HG02623 (cell line): ENCODE data around the gene MAPK7.

Source experiments
- ATAC-seq: cut with Tn5 transposase; IDR thresholded peaks from one replicate; pipeline ENCODE4 v1.9.1; 2021; ENCODE audit warnings: moderate library complexity; ENCODE audit not compliant: unreplicated experiment

MAPK7 gene

DNA sequence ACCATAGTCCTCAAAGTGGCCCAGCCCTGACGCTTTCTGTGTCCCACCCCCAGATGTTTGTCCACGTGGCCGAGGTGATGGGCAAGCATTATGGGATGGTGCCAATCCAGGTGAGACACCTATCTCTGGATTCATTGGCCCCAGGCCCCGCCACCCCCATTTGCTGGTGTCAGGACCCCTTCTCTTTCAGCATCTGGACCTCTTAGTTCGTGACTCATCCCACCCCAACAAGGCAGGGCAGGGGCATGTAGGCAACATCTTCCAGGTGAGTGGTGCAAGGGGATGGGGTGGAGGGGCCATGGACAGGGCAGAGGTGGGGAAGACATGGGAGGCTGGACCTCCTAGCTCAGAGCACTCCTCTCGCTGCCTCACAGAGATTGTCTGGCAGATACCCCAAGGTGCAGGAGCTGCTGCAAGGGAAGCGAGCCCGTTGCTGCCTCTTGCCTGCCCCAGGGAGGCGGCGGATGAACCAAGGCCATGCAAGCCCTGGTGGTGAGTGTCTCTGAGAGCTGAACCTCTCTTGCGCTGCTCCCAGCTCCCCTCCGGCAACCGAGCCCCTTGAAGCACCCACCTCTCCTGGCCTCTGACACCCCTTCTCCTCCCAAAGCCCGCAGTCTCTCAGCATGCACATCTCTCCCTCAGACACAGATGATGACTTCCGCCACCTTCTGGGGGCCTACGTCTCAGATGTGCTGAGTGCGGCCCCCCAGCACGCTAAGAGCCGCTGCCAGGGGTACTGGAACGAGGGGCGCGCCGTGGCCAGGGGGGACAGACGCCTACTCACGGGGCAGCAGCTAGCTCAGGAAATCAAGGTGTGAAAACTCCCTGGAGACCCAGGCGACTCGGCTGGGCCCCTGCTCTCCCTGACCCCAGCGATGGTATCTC, 36.3 kb downstream of the MAPK7 start:
- ATAC-seq: no peak

DNA sequence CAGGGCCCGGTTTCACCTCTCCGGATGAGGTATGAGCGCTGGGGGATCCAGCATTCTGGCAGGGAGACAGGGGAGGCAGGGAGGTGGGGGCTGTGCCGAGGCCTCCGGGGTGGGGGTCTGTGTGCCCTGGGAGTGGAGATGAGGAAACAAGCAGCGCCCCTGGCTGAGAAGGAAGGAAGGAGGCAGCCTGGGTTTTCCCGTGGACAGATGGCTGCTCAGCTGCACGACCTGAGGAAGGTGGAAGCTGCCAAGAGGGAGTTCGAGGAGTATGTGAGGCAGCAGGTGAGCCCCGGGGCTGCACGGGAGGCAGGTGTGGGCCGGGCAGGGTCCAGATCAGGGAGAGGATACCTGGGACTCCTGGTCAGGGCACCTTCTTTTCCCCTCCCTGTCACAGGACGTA, 37.0 kb downstream of the MAPK7 start:
- no peak for ATAC-seq

DNA sequence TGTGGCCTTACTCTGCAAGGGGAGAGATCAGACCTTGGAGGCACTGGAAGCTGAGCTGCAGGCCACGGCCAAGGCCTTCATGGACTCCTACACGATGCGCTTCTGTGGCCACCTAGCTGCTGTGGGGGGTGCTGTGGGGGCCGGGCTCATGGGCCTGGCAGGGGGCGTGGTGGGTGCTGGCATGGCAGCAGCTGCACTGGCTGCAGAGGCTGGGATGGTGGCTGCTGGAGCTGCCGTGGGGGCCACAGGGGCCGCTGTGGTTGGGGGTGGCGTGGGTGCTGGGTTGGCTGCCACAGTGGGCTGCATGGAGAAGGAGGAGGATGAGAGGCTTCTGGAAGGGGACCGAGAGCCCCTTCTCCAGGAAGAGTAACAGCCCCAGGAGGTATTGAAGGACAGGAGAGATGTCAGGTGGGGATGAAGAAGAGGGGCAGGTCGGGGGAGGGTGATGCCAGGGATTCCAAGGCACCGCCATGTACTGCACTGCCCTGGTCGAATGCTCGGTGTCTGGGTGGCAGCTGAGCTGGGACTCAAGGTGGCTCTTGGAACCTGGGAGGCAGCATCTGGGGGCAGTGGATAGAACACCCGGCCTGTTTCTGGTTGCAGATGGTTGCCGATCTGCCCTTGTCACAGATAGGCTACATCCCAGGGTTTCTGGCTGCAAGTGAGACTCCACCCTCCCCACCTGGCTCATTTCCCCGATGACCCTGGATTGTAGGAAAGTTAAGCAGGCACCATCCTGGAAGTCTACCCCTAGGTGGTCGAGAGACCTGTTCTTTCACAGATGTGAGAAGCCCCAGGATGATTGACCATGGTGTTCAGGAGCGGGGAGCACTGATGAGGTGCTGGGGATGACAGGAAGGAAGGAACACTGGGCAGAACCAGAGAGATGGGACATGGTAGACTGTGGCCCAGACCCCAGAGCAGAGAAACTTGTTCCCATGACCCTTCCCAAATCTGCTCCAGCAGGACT, 37.8 kb downstream of the MAPK7 start:
- no peak for ATAC-seq

- ATAC-seq: no peak
Observed at GRCh38 chr17:19417611-19418010, 39.3 kb downstream of the MAPK7 start.

DNA sequence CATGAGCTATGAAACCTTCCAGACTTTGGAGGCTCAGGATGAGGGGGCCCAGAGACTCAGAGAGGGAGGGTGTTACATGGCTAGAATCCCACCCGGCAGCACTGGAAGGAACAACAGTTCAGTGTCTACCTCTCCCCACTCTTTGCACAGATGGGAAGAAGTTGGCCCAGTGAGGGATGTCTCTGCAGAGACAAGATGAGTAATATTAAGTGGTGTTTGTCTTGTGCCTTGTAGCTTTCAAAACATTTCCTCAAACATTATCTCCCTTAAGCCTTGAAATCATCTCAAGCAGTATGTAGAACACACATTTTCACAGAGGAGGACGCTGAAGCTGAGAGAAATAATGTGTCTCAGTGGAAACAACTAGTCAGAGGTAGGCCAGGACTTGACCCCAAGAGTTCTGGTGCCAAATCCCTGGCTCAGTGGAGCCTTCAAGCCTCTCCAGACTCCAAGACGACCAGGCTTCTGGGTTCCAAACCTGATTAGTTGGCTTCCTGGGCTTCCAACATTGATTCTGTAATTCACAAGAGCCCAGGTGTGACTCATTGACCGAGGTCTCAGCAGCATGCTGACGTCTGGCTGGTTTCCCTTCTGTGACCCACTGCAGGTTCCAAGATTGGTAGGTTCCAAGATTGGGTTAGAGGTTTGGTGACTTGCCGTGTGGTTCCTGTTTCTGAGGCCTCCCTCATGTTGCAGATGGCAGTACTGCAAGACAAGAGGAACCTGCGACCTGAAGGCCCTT, 40.1 kb downstream of the MAPK7 start:
- ATAC-seq: no peak

DNA sequence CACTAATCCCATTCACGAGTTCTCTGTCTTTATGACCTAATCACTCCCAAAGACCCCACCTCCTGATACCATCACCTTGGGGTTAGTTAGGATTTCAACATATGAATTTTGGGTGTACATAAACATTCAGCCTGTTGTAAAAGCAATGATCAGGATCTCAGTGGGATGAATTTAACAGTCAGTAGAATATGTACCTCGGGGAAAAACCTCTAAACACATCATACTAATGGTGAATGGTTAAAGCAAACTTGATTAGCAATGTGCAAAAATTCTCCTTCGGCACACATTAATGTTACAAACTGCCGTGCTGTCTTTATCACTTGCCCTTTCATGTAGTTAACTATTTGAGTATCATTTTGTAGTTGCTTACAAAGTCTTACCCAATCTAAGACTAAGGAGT, 42.9 kb downstream of the MAPK7 start:
- no peak for ATAC-seq

GRCh38 chr17:19421926-19422325, 43.6 kb downstream of the MAPK7 start:
- ATAC-seq: no peak

- ATAC-seq: no peak
Observed at GRCh38 chr17:19424934-19425868, 46.9 kb downstream of the MAPK7 start.

GRCh38 chr17:19426631-19427030, 48.3 kb downstream of the MAPK7 start:
- no peak for ATAC-seq

DNA sequence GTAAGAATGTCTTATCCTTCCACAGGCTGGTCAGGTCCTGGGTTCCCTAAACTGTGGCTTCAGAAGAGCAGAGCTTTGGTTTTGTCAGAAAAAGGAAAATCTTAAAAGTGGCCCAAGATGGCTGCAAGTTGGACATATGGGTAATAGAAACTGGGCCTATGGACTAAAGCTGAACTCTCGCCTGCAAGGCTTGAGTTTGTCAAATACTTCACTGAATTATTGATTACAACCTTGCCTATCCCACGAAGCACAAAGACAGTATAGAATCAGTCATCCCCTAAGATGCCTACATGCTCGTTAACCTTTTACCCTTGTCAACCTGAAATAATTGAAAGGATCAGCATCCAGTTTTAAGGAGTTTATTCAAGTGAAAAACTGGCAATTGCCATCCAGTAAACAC, 53.4 kb downstream of the MAPK7 start:
- ATAC-seq: no peak
